Body of pancreas (tissue), 4 donors: ENCODE data around the gene VWA5A. TPM values are rescaled to one million over a fixed set of nuclear protein-coding genes. Genes with fewer than 3 reads are reported as not detected.

Source experiments
- ATAC-seq: fragments of 150-250 bp; one replicate; pipeline ENCODE4 v1.9.1; 2016
- DNase-seq, 4 donors: peaks; one replicate each; pipeline ENCODE4 v3.0.0-alpha.2; 2019
- H3K27ac ChIP-seq, 4 donors: fragments of 200-600 bp; sonication (generic); 1 replicate in 3 of 4; 2 replicates in 1 of 4; pipeline versions ENCODE4 v1.5.1 to v1.6.1; 2016 to 2019; ENCODE audit warnings: mild to moderate bottlenecking in 1 of 4, mixed read lengths in 1 of 4, moderate library complexity in 1 of 4
- H3K27me3 ChIP-seq, 2 donors: fragments of 200-600 bp; sonication (generic); one replicate each; pipeline ENCODE4 v1.6.0; 2016; ENCODE audit warnings: mild to moderate bottlenecking in 1 of 2
- H3K36me3 ChIP-seq, 2 donors: fragments of 200-600 bp; sonication (generic); replicated peaks in 1 of 2; 2 replicates each; pipeline ENCODE4 v1.5.1; 2016; ENCODE audit warnings: low read depth in 2 of 2; ENCODE audit not compliant: insufficient read depth in 1 of 2
- H3K4me1 ChIP-seq: fragments of 200-600 bp; sonication (generic); one replicate; pipeline ENCODE4 v1.6.0; 2016
- H3K4me3 ChIP-seq, 2 donors: fragments of 200-600 bp; sonication (generic); 1 replicate in 1 of 2; 2 replicates in 1 of 2; pipeline ENCODE4 v1.5.1; 2016 to 2019
- H3K9me3 ChIP-seq, 3 donors: fragments of 200-600 bp; sonication (generic); 1 replicate in 2 of 3; 2 replicates in 1 of 3; pipeline ENCODE4 v1.5.1; 2016
- POLR2A ChIP-seq, 3 donors: fragments of 450-650 bp; IDR thresholded peaks; one replicate each; pipeline ENCODE4 v1.6.1; 2016; ENCODE audit warnings: antibody characterized with exemption in 3 of 3, mild to moderate bottlenecking in 2 of 3
- WGBS, 2 donors: methylation state at CpG; one replicate each; pipeline ENCODE4 v1.1.5; 2017; 5-methylcytosine and 5-hydroxymethylcytosine counted together
- intact Hi-C: fragments of 100-400 bp; cut with DNase I; formaldehyde crosslinking; loops from one replicate; pipeline ENCODE4 v1.15.1; 2023
- total RNA-seq, 2 donors: library from RNA; depleted of rRNA; stranded (reverse); fragments of >200 nt; gene quantifications; one replicate each; pipeline ENCODE4 v1.1.0, GENCODE V29; 2016
- TF ChIP-seq, protein P1 (sequence below), 7 experiments: fragments of 450-650 bp in 4 of 7; fragments of 200-600 bp in 3 of 7; sonication (generic) in 3 of 7; IDR thresholded peaks; one replicate each; pipeline ENCODE4 v1.5.1; 2016 to 2019; ENCODE audit warnings: antibody characterized with exemption in 7 of 7

VWA5A gene
- total RNA-seq, 2 donors from 2014 or later, result 18.9 to 37.2 TPM

DNA sequence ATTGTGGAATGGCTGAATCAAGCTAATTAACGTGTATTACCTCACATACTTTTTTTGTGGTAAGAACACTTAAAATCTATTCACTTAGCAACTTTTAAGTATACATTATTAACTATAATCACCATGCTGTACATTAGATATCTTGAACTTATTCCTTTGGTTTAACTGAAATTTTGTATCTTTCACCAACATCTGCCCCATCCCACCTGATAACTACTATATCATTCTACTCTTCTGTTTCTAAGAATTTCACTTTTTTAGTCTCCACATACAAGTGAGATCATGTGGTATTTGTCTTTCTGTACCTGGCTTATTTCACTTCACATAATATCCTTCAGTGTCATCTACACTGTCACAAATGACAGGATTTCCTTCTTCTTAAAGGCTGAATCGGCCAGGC, 17.1 kb upstream of the VWA5A start:
- DNase-seq (no peak), ATAC-seq (no peak)
- no peaks in the 10 kb centered on the region for H3K4me1 ChIP-seq
- H3K27ac ChIP-seq, result no peak overlapping the region
- H3K9me3 ChIP-seq, result no peaks in the 10 kb centered on the region
- 78 to 88% methylated on average over 2 of the region's 2 CpGs for WGBS, 2 donors
- TF ChIP-seq, protein P1, sequence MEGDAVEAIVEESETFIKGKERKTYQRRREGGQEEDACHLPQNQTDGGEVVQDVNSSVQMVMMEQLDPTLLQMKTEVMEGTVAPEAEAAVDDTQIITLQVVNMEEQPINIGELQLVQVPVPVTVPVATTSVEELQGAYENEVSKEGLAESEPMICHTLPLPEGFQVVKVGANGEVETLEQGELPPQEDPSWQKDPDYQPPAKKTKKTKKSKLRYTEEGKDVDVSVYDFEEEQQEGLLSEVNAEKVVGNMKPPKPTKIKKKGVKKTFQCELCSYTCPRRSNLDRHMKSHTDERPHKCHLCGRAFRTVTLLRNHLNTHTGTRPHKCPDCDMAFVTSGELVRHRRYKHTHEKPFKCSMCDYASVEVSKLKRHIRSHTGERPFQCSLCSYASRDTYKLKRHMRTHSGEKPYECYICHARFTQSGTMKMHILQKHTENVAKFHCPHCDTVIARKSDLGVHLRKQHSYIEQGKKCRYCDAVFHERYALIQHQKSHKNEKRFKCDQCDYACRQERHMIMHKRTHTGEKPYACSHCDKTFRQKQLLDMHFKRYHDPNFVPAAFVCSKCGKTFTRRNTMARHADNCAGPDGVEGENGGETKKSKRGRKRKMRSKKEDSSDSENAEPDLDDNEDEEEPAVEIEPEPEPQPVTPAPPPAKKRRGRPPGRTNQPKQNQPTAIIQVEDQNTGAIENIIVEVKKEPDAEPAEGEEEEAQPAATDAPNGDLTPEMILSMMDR (IDR thresholded peaks at IDR 0.05), result no peak
- TF ChIP-seq POLR2A (IDR thresholded peaks at IDR 0.05), result no peak
- intact Hi-C loops, result no loop called here
- no peaks in the 10 kb centered on the region for H3K36me3 ChIP-seq
- H3K4me3 ChIP-seq, result no peak overlapping the region
- H3K27me3 ChIP-seq, result no peaks in the 10 kb centered on the region

DNA sequence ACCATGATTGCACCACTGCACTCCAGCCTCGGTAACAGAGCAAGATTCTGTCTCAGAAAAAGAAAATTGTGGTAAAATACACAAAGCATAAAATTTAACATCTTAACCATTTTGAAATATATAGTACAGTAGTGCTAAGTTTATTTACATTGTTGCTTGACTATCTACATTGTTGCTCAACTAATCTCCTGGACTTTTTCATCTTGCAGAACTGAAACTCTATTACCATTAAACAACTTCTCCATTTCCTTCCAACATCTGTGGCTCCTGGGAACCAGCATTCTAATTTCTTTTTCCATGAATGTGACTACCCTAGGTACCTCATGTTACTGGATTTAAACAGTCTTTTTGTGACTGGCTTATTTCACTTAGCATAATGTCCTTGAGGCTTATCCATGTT, 13.5 kb upstream of the VWA5A start:
- H3K27me3 ChIP-seq, result no peaks in the 10 kb centered on the region
- ATAC-seq (no peak), DNase-seq (no peak)
- intact Hi-C loops, result no loop called here
- no peak overlapping the region for H3K27ac ChIP-seq
- H3K36me3 ChIP-seq, result no peaks in the 10 kb centered on the region
- WGBS, 2 donors, result 75 to 83% methylated on average over 1 of the region's 1 CpG
- no peak overlapping the region for H3K4me3 ChIP-seq
- no peaks in the 10 kb centered on the region for H3K4me1 ChIP-seq
- H3K9me3 ChIP-seq, result no peaks in the 10 kb centered on the region
- no peak for TF ChIP-seq POLR2A (IDR thresholded peaks at IDR 0.05)
- TF ChIP-seq, protein P1 (IDR thresholded peaks at IDR 0.05), result no peak

DNA sequence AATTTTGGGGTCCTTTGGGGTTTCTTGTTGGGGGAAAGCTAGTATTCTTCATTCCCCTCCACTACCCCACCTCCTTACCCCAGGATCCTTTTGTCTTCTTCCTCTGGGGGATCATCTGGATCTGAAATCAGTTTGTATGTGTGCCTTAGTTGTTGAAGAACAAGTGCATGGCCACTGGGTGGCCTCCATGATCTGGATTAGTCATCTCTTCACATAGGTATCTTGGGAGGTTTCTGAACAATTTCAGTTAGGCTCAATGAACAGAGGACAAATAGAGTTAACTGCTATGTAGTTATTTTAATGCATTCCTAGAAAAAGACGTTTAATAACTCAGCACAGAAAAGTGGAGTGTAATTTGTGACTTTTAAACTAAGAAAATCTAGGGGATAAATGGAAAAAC, 7.1 kb upstream of the VWA5A start:
- DNase-seq, result peak in 3 of 4 donors; percentile 14 to 42 (median 16)

DNA sequence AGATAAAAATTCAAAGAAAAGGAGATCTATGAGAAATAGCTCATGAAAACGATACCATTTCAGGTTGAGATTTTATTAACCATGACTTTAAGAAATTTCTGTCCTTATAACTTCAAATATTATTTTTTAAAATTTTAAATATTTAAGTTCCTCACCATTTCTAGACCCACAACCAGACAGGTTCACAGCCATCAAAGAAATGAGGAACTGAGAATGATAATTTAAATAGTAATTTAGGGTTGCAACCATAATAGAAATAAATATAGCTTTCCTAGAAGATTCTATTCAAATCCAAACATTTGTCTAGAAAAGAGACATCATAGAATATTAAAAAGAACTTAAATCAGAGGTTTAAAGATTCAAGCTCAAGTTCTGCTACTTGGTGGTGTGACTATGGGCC, 5.9 kb upstream of the VWA5A start:
- no peak for DNase-seq
- intact Hi-C loops, result no loop called here

More for the DNA sequence above, 7.1 kb upstream of the VWA5A start:
- intact Hi-C loops, result no loop called here
- H3K27me3 ChIP-seq, result no peaks in the 10 kb centered on the region
- H3K9me3 ChIP-seq, result no peaks in the 10 kb centered on the region
- ATAC-seq, result no peak
- TF ChIP-seq, protein P1 (IDR thresholded peaks at IDR 0.05), result peak in 4 of 7 experiments; percentile 11 to 27 (median 24)
- no peak for TF ChIP-seq POLR2A (IDR thresholded peaks at IDR 0.05)
- no peaks in the 10 kb centered on the region for H3K36me3 ChIP-seq
- 2 to 10% methylated on average over 1 of the region's 1 CpG for WGBS, 2 donors
- no peaks in the 10 kb centered on the region for H3K4me1 ChIP-seq
- no peak overlapping the region for H3K4me3 ChIP-seq
- H3K27ac ChIP-seq, result no peak overlapping the region

DNA sequence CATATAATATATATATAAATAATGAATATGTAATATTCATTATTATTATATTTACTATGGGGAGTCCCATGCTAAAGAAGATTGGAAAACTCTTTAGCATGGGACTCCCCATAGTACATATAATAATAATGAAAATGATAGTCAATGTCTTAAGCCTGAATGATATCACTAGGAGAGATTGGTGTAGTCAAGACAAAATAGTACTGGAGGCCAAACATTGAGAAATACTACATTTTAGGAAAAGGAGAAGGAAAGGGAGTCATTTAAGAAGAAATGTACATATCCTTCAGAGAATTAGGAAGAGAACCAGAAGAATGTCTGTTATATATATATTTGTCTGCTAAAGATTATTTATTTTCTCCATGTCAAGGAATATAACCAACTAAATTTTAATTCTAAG, 5.0 kb upstream of the VWA5A start:
- intact Hi-C loops, result no loop called here
- Histone ChIP-seq H3K4me3 (no peak overlapping the region), H3K27me3 (no peaks in the 10 kb centered on the region), H3K4me1 (peaks cover 5% of the 10 kb centered on the region), H3K27ac (no peak overlapping the region), H3K36me3 (no peaks in the 10 kb centered on the region), H3K9me3 (no peaks in the 10 kb centered on the region)
- ATAC-seq (no peak), DNase-seq (no peak)
- TF ChIP-seq, protein P1 (IDR thresholded peaks at IDR 0.05), result no peak
- no peak for TF ChIP-seq POLR2A (IDR thresholded peaks at IDR 0.05)

More for the DNA sequence above, 5.9 kb upstream of the VWA5A start:
- TF ChIP-seq POLR2A (IDR thresholded peaks at IDR 0.05), result no peak
- TF ChIP-seq, protein P1 (IDR thresholded peaks at IDR 0.05), result no peak
- ATAC-seq, result no peak
- Histone ChIP-seq H3K36me3 (no peaks in the 10 kb centered on the region), H3K4me3 (no peak overlapping the region), H3K27ac (no peak overlapping the region), H3K4me1 (no peaks in the 10 kb centered on the region), H3K9me3 (no peaks in the 10 kb centered on the region), H3K27me3 (no peaks in the 10 kb centered on the region)
- WGBS, 2 donors, result 75 to 87% methylated on average over 1 of the region's 1 CpG
